Stimulated activated CD8-positive, alpha-beta memory T cell treated with anti-CD3 and anti-CD28 coated beads, Interleukin-15, amount 100 ng/mL, for 1 hour (primary cell): Measurements from ENCODE around the gene SKP2.
"Not testable (repeated sequence)": the region's sequence is repeated elsewhere in the genome, so short reads cannot be mapped to it uniquely, and the experiment has no call there.

ENCODE experiments used
- DNase-seq: peaks from one replicate; pipeline ENCODE4 v3.0.0-alpha.2; 2020; ENCODE audit warnings: low read depth

Gene SKP2

GRCh38 chr5:36158144-36158543 lies 6.2 kb downstream of the SKP2 start:
- DNase-seq = no peak

GRCh38 chr5:36160617-36161016 lies 8.7 kb downstream of the SKP2 start:
- no peak for DNase-seq

GRCh38 chr5:36161361-36161760 lies 9.4 kb downstream of the SKP2 start:
- no peak for DNase-seq

DNA sequence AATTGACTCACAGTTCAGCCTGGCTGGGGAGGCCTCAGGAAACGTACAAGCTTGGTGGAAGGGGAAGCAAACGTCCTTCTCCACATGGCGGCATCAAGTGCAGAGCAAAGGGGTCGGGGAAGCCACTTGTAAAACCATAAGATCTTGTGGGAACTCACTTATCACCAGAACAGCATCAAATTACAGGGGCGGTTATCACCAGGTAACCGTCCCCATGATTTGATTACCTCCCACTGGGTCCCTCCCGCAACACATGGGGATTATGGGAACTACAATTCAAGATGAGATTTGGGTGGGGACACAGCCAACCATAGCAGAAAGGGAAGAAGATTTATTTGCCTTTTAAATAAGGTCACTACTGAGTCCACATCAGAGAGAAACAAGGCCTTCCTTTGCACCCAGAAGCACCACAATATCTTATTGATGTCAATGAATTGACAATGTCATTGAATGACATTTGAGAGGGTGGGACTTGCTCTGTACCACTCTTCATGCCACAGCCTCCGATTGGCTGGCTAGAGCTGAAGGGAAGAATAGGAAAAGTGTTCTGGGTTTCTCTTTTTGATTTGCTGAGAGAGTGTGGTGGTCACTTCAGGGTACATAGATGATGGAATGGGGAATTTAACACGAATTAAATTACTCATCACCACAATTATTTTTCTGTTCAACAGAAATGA lies 11.0 kb downstream of the SKP2 start:
- DNase-seq = no peak

GRCh38 chr5:36164461-36164860 lies 12.6 kb downstream of the SKP2 start:
- no peak for DNase-seq

DNA sequence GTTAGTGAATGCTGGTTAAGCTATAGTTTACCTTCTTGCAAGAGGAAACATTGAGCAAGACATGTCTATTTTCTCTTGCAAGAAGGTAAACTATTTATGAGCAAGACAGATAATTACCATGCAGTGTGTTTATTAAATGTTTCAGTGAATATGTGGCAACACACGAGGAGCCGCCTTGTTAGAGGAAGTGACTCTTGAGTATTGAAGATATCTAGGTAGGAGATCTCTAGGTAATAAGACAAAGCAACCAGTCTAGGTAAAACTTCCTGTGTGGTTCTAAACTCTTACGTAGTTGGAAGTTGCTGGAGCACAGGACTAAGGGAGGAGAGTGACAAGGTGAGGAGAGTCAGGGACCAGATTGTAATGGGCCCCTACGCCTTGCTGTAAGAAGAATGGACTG lies 16.8 kb downstream of the SKP2 start:
- DNase-seq = no peak

- no peak for DNase-seq
Observed at GRCh38 chr5:36170832-36171424, 19.0 kb downstream of the SKP2 start.

DNA sequence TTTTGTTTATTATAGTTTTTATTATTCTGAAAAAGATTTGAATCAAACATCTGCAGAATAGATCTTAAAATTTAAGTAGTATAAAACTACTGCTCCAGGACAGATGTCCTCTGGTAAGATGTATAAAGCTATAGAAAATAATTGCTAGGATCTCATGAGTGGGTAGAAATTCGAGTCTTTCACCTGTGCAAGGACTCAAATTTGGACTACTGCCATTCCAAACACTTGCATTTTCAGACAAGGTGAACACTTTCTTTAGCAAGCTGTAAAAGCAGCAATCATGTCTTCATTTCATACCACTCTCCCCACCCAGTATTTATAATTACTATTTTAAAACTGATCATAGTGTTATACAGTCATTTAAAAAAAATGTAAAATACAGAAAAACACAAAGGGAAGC lies 20.7 kb downstream of the SKP2 start:
- no peak for DNase-seq

DNA sequence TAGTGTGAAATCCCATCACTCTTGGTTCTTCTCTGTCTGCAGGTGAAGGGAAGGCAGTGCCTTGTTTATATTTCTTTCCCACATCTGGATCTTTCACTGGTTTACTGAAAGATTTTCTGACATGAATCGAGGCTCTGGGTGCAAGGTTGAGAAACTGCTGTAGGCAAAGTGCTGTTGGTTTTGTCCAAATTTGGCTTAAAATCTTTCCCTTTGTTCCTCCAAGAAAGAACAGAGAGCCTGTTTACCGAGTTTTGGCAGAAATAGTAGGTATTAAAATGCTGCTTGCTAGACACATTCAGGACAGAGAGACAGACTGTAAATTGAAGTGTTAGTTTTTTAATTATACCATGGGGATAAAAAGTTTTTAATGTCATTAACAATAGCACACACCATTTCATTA lies 21.5 kb downstream of the SKP2 start:
- no peak for DNase-seq

- DNase-seq = no peak
Observed at GRCh38 chr5:36174119-36174518, 22.2 kb downstream of the SKP2 start.

DNA sequence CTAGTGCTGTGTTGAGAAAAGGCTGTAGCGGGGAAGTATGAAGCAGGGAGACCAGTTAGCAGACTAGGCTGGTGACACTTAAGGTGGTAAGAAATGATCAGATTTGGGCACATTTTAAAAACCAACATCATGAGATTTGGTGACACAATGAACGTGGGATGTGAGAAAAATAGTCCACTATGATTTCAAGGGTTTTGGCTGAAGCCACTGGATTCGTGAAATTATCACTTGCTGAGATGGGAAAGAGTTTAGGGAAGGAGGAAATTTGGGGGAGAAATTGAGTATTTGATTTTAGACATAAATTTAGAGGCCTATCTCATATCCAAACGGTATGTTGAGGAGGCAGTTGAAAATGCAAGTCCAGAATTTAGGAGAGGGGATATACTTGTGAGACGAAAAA lies 23.1 kb downstream of the SKP2 start:
- no peak for DNase-seq

DNA sequence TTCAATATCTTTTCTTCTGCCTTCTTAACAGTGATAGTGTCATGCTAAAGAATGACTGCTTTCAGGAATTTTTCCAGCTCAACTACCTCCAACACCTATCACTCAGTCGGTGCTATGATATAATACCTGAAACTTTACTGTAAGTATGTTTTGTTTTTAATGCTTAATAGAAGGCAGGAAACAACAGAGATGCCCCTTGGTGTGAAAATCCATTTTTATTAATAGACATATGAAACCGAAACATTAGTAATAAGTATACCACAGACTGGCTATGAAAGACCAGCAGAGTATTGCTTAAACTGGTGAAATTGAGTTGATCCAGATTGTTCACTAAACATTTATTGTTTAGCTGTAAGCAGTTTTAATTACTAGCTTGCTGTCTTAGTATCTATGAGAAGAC lies 25.2 kb downstream of the SKP2 start:
- no peak for DNase-seq

GRCh38 chr5:36177715-36178523 lies 26.0 kb downstream of the SKP2 start:
- no peak for DNase-seq

GRCh38 chr5:36178524-36178890 lies 26.6 kb downstream of the SKP2 start:
- DNase-seq = no peak

GRCh38 chr5:36179950-36180349 lies 28.0 kb downstream of the SKP2 start:
- DNase-seq = no peak

GRCh38 chr5:36180556-36181350 lies 28.8 kb downstream of the SKP2 start:
- DNase-seq = no peak

DNA sequence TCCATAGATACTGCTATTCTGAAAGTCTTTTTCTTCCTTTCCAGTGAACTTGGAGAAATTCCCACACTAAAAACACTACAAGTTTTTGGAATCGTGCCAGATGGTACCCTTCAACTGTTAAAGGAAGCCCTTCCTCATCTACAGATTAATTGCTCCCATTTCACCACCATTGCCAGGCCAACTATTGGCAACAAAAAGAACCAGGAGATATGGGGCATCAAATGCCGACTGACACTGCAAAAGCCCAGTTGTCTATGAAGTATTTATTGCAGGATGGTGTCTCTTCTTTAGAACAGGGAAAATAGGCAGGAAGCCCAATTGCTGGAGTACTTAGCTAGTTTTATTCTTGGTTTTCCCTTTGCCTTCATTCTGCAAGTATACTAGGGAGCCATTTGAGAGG lies 29.9 kb downstream of the SKP2 start:
- DNase-seq = no peak

DNA sequence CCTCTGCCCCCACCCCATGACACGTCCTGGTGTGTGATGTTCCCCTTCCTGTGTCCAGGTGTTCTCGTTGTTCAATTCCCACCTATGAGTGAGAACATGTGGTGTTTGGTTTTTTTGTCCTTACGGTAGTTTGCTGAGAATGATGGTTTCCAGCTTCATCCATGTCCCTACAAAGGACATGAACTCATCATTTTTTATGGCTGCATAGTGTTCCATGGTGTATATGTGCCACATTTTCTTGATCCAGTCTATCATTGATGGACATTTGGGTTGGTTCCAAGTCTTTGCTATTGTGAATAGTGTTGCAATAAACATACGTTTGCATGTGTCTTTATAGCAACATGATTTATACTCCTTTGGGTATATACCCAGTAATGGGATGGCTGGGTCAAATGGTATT lies 32.5 kb downstream of the SKP2 start:
- DNase-seq = not testable (repeated sequence)

GRCh38 chr5:36193746-36194145 lies 41.8 kb downstream of the SKP2 start:
- DNase-seq = no peak

DNA sequence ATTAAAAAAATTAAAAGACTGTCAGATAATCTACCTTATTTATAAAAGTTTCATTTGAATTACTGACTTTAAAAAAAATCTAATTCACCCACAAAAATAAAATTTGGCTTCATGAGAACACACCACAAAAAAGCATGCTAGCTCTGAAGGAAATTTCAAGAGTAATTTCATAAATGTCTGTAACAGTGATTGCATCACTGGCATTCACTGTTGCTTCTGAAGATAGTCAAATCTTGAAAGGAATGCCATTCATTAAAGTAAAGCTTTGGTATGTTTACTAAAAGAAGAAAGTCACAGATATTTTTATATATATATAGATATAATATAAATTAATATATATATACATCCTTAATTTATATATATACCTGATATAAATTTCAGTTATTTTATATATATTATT lies 46.4 kb downstream of the SKP2 start:
- no peak for DNase-seq

- not testable (repeated sequence) for DNase-seq
Observed at GRCh38 chr5:36198783-36199182, 46.9 kb downstream of the SKP2 start.

DNA sequence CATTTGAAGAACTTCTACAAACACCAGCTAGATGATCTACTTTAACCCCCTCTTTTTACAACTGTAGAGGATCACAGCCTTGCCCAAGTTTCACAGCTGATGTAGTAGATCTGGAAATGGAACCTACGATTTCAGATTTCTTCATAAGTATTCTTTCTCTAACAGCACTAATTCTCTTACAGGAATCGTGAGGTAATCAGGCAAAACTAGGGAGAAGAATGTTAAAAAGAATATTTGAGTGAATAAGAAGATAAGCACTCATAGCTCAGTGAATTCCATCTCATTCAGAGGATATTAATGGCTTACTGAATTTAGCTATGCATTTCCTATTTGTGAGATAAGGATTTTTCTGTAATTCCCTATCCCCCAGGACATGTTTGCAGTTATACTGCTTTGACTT lies 47.7 kb downstream of the SKP2 start:
- DNase-seq = no peak

DNA sequence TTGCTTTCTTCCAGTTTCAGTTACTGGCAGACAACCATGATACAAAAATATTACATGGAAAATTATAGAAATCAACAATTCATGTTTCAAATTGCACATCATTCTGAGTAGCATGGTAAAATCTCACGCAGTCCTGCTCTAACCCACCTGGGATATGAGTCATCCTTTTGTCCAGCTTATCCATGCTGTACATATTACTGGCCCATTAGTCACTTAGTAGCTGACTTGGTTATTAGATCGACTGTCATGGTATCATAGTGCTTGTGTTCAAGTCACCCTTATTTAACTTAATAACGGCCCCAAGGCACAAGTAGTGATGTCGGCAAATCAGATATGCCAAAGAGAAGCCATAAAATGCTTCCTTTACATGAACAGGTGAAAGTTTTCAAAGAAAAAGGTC lies 48.6 kb downstream of the SKP2 start:
- no peak for DNase-seq
